T-helper 2 cell (primary cell): ENCODE data around the gene ZNF747.

Experiments used
- DNase-seq, 5 experiments: peaks; one replicate each; pipeline versions ENCODE4 v3.0.0 to v3.0.0-alpha.2; 2012 to 2022
- total RNA-seq, 2 donors: gene quantifications; one replicate each; lab custom pipeline; 2026; lab: John Stamatoyannopoulos, UW

ZNF747 gene
- total RNA-seq = 3.1 to 8.7 reads per million in 2 donors

DNA sequence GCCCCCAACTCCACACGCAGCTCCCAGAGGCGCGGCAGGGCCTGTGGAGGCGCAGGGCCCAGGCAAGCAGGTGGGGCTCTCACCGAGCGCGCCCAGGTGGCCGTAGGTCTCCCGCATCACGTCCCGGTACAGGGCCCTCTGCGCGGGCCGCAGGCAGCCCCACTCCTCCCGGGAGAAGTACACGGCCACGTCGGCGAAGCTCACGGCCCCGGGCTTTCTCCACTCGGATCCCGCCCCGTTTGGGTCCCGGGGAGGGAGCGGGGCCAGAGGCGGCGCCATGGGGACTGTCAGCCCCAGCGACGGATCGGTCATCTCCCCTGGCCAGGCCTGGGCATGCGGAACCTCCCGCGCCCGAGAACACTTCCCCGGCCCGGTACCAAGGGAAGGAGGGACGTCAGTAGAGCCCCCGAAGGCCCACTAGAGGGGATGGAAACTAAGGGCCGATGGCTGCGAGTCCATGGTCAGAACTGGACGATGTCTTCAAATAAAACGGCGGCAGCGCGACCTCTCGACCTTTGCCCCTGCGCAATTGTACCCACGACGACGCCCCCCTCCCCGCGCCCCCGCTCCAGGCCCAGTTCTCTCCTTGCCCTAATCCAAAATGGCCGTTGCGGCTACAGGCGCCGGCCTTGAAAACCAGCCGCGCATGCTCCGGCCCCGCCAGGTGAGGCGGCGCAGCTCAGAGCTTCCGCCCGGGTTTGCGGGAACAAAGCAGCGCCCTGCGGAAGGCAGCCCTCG lies at the start of gene ZNF747:
ZNF747 (minus strand) TSS at position 491 of the 738 bp plus-strand sequence; CDS start at position 312, 179 bp downstream.
- peak; percentile 83 to 93 (median 85) for DNase-seq

GRCh38 chr16:30582611-30583340 lies 48.1 kb upstream of the ZNF747 start:
- no peak for DNase-seq

GRCh38 chr16:30581457-30581856 lies 46.8 kb upstream of the ZNF747 start:
- DNase-seq = no peak

DNA sequence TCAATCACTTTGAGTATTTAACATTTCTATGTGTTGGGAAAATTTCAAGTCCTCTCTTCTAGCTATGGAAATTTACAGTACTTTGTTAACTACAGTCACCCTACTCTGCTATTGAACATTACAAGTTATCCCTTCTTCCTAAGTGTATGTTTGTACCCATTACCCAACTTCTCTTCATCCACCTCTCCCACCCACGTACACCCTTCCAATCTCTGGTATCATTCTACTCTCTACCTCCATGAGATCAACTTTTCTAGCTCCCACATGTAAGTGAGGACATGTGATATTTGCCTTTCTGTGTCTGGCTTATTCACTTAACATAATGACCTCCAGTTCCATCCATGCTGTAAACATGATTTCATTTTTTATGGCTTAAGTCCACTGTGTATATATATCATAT lies 40.0 kb upstream of the ZNF747 start:
- DNase-seq = no peak

DNA sequence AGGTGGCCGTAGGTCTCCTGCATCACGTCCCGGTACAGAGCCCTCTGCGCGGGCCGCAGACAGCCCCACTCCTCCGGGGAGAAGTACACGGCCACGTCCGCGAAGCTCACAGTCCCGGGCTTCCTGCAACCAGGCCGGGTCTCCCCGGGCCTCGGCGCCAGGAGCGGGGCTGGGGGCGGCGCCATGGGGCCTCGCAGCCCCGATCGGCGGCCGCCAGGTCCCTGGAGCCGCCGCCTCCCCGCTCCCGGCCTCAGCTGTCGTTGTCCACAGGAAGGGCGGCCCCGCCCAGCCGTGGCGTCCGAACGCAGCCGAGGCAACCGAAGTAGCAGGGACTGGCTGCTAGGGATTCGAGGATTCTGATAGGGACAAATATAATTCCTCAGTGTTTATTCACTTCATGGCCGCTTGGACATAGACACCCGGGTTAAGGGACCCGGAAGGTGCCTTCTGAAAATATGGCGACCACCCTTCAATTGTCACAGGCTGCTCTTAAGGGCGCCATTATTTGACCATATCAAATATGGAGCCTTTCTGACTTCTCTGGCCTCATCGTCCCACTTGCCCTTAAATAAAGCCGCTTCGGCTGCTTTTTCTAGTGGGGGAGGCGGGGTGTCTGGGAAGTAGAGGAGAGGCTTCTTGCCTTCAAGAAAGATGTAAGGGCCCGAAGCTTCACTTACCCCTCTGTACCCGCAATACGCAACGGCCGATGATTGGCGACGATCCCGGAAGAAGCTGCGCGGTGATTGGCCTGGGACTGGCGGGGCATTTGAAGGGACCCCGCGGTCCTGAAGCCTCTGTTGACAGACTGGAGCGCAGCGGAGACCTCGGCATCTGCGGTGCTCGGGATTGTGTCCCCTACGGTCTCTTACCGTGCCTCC lies 37.0 kb upstream of the ZNF747 start, which contains the start of gene ZNF688:
ZNF688 (minus strand) TSS at position 270 of the 878 bp plus-strand sequence; CDS start at position 185, 85 bp downstream.
- peak; percentile 82 to 99 (median 93) for DNase-seq

DNA sequence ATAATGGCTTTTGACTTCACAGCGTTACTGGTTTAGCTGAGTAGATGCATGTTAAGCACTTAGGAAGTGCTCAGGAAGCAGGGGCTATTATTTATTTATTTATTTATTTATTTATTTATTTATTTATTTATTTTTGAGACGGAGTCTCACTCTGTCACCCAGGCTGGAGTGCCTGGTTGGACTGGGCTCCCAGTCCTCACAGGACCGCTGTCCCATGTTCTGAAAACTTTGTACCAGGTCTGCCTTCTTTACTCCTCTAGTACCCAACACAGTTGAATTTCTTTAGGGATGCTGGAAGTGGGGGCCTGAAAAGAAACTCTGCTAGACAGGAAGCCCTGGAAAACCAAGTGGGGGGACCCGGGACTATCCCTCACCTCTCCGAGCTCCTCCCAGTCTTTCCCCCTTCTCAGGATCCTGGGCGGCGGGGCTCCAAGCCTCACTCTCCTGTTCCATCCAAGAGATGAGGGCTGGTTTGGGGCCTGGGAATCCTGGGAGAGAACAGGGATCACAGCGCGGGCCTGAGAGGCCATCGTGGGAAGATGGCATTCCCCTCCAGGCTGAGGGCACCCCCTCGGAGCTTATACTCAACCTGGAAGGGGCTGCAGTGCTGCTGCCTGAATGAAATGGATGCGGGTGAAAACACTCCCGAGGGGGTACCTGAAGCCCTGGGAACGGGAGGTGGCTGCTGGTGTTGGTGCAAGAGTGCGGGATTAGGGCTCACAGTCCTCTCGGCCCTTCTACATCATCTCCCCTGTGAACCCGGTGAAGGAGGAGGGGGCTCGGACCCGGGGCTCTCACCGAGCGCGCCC lies 36.2 kb upstream of the ZNF747 start:
- DNase-seq = no peak

DNA sequence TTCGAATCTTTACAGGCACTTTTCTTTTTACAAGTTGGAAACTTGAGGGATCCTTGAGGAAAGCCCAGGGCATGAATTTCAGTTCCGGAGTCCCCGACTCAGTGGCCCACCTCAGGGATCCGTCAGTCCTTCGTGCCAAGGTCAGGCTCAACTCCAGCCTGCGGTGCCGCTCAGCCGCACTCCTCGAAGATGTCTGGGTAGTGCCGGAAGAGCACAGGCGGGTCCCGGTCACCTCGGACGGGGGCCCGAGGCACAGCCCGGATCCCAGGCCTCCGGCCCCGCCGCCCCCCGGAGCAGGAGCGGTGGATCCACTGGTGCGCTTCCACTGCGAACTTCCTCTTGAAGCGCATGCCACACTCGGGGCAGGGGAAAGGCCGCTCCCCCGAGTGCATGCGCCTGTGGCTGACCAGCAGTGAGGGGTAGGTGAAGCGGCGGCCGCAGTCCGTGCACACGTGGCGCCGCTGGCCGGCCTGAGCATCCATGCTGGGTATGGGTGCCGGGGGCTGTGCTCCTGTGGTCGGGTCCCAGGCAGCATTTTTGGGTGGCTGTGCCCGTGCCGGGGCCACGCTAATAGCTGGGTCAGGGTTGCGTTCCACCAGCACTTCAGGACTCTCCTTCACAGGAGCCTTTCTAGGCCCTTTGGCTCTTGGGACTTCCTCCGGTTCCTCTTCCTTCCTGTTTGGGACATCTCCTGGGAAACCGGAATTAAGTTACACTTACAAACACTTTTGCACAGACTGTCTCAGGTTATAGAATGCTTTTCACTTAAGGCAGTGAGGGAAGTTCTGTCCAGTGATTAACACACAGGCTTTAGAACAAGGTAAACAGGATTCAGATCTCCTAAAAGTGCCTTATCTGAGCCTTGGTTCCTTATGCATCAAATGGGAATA lies 35.3 kb upstream of the ZNF747 start:
- no peak for DNase-seq

GRCh38 chr16:30569281-30569680 lies 34.6 kb upstream of the ZNF747 start:
- no peak for DNase-seq

GRCh38 chr16:30567991-30568638 lies 33.5 kb upstream of the ZNF747 start:
- peak in 2 of 5 experiments; percentile 55 to 92 for DNase-seq

- peak in 4 of 5 experiments; percentile 30 to 84 (median 59) for DNase-seq
Observed at GRCh38 chr16:30567160-30567990, 32.7 kb upstream of the ZNF747 start.

DNA sequence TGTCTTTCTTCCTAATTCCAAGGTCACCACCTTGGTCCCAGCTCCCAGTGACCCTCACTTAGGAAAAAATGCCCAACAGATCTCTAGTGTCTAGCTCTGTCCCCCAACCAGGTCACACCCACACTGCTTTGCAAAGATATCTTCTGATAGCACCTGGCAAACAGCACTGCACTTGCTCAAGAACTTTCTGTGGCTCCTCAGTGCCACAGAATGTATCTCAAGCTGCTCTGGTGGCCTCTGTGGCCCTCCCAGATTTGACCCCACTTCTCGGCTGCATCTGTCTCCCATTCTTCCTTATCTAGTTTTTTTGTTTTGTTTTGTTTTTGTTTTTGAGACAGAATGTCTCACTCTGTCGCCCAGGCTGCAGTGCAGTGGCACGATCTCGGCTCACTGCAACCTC lies 31.9 kb upstream of the ZNF747 start:
- DNase-seq = no peak

GRCh38 chr16:30565984-30566383 lies 31.3 kb upstream of the ZNF747 start:
- DNase-seq = no peak

DNA sequence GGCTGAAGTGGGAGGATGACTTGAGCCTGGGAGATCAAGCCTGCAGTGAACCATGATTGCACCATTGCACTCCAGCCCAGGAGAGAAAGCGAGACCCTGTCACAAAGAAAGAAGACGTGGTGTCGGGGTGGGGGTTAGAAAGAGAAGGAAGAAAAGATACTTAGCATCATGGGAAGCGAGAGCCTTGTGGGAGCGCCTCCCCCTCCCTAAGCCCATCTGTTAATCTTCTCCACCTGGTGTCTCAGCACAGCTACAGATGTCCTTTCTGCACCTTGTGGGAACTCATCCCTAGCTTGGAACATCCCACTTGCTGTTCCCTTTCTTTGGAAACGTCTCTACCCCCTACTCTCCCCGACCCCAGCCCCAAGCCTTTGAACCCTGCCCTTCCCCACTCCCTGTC lies 30.9 kb upstream of the ZNF747 start:
- DNase-seq = no peak

- no peak for DNase-seq
Observed at GRCh38 chr16:30562021-30562420, 27.4 kb upstream of the ZNF747 start.

DNA sequence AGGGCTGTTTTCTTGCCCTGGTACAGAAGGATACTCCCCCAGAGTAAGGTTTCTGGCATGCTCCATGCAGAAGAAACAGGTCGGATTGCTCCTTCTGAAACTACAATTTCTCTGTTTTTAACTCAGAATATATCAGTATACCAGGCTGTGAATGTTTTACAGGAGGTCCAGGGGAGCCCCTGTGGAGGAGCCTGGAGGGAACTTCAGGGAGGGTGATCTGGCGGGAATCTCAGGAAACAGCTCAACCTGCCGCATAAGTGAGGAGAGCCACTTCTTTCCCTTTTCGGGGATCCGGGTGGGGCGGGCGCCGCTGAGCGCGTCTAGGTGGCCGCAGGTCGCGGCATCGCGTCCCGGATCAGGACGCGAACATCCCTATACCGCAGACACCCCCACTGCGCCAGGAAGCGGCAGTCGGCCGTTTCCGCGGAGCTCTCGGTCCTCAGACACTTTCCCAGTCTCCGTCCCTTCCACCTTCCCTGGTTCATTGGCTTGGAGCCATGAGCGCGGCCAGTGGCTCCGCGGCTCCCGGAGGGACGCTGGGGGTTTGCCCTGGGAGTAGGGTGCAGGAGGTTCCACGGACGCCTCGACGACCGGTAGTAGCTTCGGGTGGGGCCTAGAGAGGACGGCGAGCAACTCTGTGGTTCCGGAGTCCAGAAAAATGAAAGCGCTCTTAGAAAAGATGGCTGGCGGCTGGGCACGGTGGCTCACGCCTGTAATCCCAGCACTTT lies 26.6 kb upstream of the ZNF747 start:
- peak in 1 of 5 experiments; percentile 31 for DNase-seq

DNA sequence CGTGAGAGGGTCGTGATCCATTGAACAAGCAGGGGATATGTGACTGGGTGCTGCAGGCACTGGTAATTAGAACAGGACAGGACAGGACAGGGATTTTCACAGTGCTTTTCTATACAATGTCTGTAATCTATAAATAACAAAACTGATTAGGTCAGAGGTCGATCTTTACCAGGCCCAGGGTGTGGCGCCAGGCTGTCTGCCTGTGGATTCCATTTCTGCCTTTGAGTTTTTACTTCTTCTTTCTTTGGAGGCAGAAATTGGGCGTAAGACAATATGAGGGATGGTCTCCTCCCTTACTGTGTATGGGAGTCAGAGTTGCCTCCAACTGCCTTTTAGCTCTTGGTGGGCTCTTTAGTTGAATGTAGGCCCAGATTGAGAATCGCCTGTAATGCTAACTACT lies 25.0 kb upstream of the ZNF747 start:
- DNase-seq = no peak

DNA sequence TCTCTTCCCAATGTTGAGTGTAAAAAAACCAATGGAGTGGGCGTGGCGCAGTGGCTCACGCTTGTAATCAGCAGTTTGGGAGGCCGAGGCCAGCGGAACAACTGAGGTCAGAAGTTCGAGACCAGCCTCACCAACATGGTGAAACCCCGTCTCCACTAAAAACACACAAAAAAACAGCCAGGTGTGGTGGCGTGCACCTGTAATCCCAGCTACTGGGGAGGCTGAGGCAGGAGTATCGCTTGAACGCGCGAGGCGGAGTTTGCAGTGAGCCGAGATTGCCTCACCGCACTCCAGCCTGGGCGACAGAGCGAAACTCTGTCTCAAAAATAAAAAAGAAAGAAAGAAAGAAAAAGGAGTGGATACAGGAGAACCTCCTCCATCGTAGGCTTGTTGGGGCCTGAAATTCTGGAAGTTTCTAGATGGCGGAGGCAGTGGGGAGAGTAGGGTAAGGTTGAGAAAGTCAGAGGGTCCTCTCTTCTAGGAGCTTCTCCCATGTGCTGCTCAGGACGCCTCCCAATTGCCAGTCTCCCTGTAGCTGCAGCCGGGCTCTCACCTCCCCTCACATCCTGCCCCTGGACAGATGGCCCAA lies 24.2 kb upstream of the ZNF747 start:
- no peak for DNase-seq
